A673 (cell line): Measurements from ENCODE around the gene TIMM29. TPM values are rescaled to one million over a fixed set of nuclear protein-coding genes. Genes with fewer than 3 reads are reported as not detected.
A peak's percentile ranks its signal among the peaks of the same experiment; 100 is the strongest.

Experiments
- Bru-seq: library from RNA; stranded (reverse); fragments of 400-500 nt; gene quantifications from one replicate; lab custom pipeline; 2021; lab: Mats Ljungman, UMichigan
- BruChase-seq, 2 experiments: library from RNA; stranded (reverse); fragments of 400-500 nt; gene quantifications; one replicate each; lab custom pipeline; 2021; lab: Mats Ljungman, UMichigan
- BruUV-seq: library from RNA; stranded (reverse); fragments of 400-500 nt; replicated peaks from 2 replicates; lab custom pipeline; 2021; lab: Mats Ljungman, UMichigan
- CTCF ChIA-PET: fragments of 300-600 bp; sonication (Branson Sonifier 250); formaldehyde crosslinking; loops from one replicate; lab custom pipeline; 2022; ENCODE audit warnings: antibody characterized with exemption; lab: Charles Lee
- POLR2A ChIA-PET: fragments of 300-600 bp; sonication (Branson Sonifier 250); formaldehyde crosslinking; loops from one replicate; lab custom pipeline; 2022; ENCODE audit warnings: antibody characterized with exemption; ENCODE audit not compliant: low non-redundant PET; lab: Charles Lee
- DNase-seq: peaks from one replicate; pipeline ENCODE4 v3.0.0-alpha.2; 2015; ENCODE audit warnings: low spot score
- H3K27ac ChIP-seq: fragments of 200-600 bp; sonication (generic); 2 replicates; pipeline ENCODE4 v1.5.1; 2016; ENCODE audit warnings: mixed run types, low read depth, mild to moderate bottlenecking, mixed read lengths, antibody characterized with exemption, low read length; ENCODE audit not compliant: poor library complexity, severe bottlenecking
- H3K27me3 ChIP-seq: fragments of 200-600 bp; sonication (generic); replicated peaks from 2 replicates; pipeline ENCODE4 v1.6.1; 2017; ENCODE audit warnings: mixed run types, low read depth, mild to moderate bottlenecking, mixed read lengths, antibody characterized with exemption, low read length; ENCODE audit not compliant: insufficient read depth, poor library complexity
- H3K36me3 ChIP-seq: fragments of 200-600 bp; sonication (generic); 2 replicates; pipeline ENCODE4 v1.6.1; 2016; ENCODE audit warnings: mixed run types, mild to moderate bottlenecking, mixed read lengths, antibody characterized with exemption, low read length; ENCODE audit not compliant: insufficient read depth, poor library complexity, severe bottlenecking
- H3K4me1 ChIP-seq: fragments of 200-600 bp; sonication (generic); 2 replicates; pipeline ENCODE4 v1.6.1; 2017; ENCODE audit warnings: mixed run types, mild to moderate bottlenecking, mixed read lengths, antibody characterized with exemption, low read length; ENCODE audit not compliant: insufficient read depth, poor library complexity, severe bottlenecking
- H3K4me3 ChIP-seq: fragments of 200-600 bp; sonication (generic); 2 replicates; pipeline ENCODE4 v1.5.1; 2016; ENCODE audit warnings: low read depth, mixed run types, mild to moderate bottlenecking, mixed read lengths, low read length; ENCODE audit not compliant: poor library complexity, severe bottlenecking
- H3K9me3 ChIP-seq: fragments of 200-600 bp; sonication (generic); 2 replicates; pipeline ENCODE4 v1.6.1; 2016; ENCODE audit warnings: mixed run types, low read depth, mild to moderate bottlenecking, mixed read lengths, antibody characterized with exemption, low read length; ENCODE audit not compliant: poor library complexity, severe bottlenecking
- CTCF ChIP-seq: fragments of 300-800, 200-600 bp; sonication (generic); conservative IDR thresholded peaks from 2 replicates; pipeline ENCODE4 v1.5.1; 2017; ENCODE audit warnings: low read depth, mild to moderate bottlenecking, antibody characterized with exemption, low read length, moderate library complexity, mixed read lengths
- EZH2 ChIP-seq: fragments of 200-600 bp; sonication (generic); IDR thresholded peaks from 2 replicates; pipeline ENCODE4 v1.6.1; 2017; ENCODE audit warnings: borderline replicate concordance, low read depth, mild to moderate bottlenecking, mixed read lengths, antibody characterized with exemption, low read length; ENCODE audit not compliant: poor library complexity, severe bottlenecking
- intact Hi-C: fragments of 100-400 bp; cut with micrococcal nuclease; formaldehyde crosslinking; loops from one replicate; pipeline ENCODE4 v1.10.0; 2022; ENCODE audit not compliant: unreplicated experiment
- long read RNA-seq: library from polyadenylated mRNA; stranded (forward); transcript quantifications from one replicate; pipeline ENCODE4 v2.0.0, GENCODE V29; 2022
- total RNA-seq: library from RNA; stranded (reverse); gene quantifications from 2 replicates; pipeline ENCODE4 v1.2.3, GENCODE V29; 2021

Gene TIMM29
- total RNA-seq (30.0 and 32.5 TPM in 2 replicates), Bru-seq, nascent RNA (percentile 66 among the genes with signal in this experiment), BruChase-seq, experiment 1, labeled RNA remaining after a 2-hour chase (percentile 90 among the genes with signal in this experiment), BruChase-seq, experiment 2, labeled RNA remaining after a 6-hour chase (percentile 82 among the genes with signal in this experiment)
- long read RNA-seq, transcript TIMM29-201 (2 exons, 1,425 nt) = major isoform, 60 of 61 reads
- long read RNA-seq, partial matches to known transcripts = 1 of 61 reads
- long read RNA-seq, other reads (novel, unspliced or antisense) = 0 of 61 reads

GRCh38 chr19:10928563-10929401 lies at the start of gene TIMM29, which contains the start of gene YIPF2:
Gene TIMM29, plus strand, starts transcription at chr19:10928811. Its CDS starts 12 bp downstream, at chr19:10928823.
Gene YIPF2, minus strand, starts transcription at chr19:10928639. Its CDS starts 229 bp downstream, at chr19:10928410.
- ChIA-PET POLR2A (no interaction called here), CTCF (no interaction called here)
- H3K9me3 ChIP-seq = no peaks in the 10 kb centered on the region
- BruUV-seq = no TSS peak
- peaks cover 7% of the 10 kb centered on the region for H3K36me3 ChIP-seq
- peak within 1 kb of the TSS; percentile 80 for H3K27ac ChIP-seq
- peak; percentile 99 for DNase-seq
- peaks cover 15% of the 10 kb centered on the region for H3K4me1 ChIP-seq
- H3K4me3 ChIP-seq = peak within 1 kb of the TSS; percentile 93
- no peaks in the 10 kb centered on the region for H3K27me3 ChIP-seq
- intact Hi-C loops = loop anchor here (5.0 kb wide), 1 partner anchor 56 kb away; the partner anchor contains the start of gene CARM1
- TF ChIP-seq EZH2 (no peak), CTCF (no peak)

GRCh38 chr19:10881403-10882107 lies 47.1 kb upstream of the TIMM29 start:
- Histone ChIP-seq H3K27ac (peak overlapping the region; percentile 21), H3K9me3 (no peaks in the 10 kb centered on the region), H3K27me3 (no peaks in the 10 kb centered on the region), H3K36me3 (no peaks in the 10 kb centered on the region), H3K4me1 (peaks cover 35% of the 10 kb centered on the region), H3K4me3 (no peak overlapping the region)
- no peak for DNase-seq
- POLR2A ChIA-PET = interaction anchor here (0.6 kb wide), 1 partner anchor 88 kb away, joined by 4 read pairs; no protein-coding TSS in a partner anchor
- no TSS peak for BruUV-seq
- CTCF ChIA-PET = no interaction called here
- intact Hi-C loops = no loop called here
- no peak for TF ChIP-seq EZH2

GRCh38 chr19:10882108-10882457 lies 46.5 kb upstream of the TIMM29 start:
- Histone ChIP-seq H3K4me1 (peaks cover 36% of the 10 kb centered on the region), H3K36me3 (no peaks in the 10 kb centered on the region), H3K27ac (no peak overlapping the region), H3K27me3 (no peaks in the 10 kb centered on the region), H3K9me3 (no peaks in the 10 kb centered on the region), H3K4me3 (no peak overlapping the region)
- ChIA-PET POLR2A (interaction anchor here (0.6 kb wide), 1 partner anchor 88 kb away, joined by 4 read pairs; no protein-coding TSS in a partner anchor), CTCF (no interaction called here)
- no TSS peak for BruUV-seq
- TF ChIP-seq CTCF = no peak
- no peak for TF ChIP-seq EZH2
- intact Hi-C loops = no loop called here
- DNase-seq = no peak
